Measurements from ENCODE around the gene CDH23. TPM values are rescaled to one million over a fixed set of nuclear protein-coding genes. Genes with fewer than 3 reads are reported as not detected.

The CDH23 gene
- total RNA-seq, 1 experiment from 2014 or later, result 0.02 TPM

GRCh38 chr10:71363936-71364335 lies 32.8 kb upstream of the CDH23 start:
- H3K4me1 Mint-ChIP-seq (ENCODE audit: insufficient read depth, unreplicated experiment), result peaks cover 21% of the 10 kb centered on the region
- no TSS peak for BruUV-seq (replicated peaks)
- TF ChIP-seq CTCF (IDR thresholded peaks at IDR 0.05; ENCODE audit: unreplicated experiment), result no peak
- CTCF ChIA-PET, result interaction anchor here (0.6 to 2.8 kb wide), 15 partner anchors 10 to 333 kb away, joined by 3 to 19 read pairs (median 4); partner anchors contain the start of gene SLC29A3
- intact Hi-C loops (cut with micrococcal nuclease), result loop anchor here (1.0 kb wide), 2 partner anchors 15 to 45 kb away; partner anchors contain the start of gene SLC29A3
- peak overlapping the region; percentile 89 for H3K27ac Mint-ChIP-seq (ENCODE audit: low read depth, unreplicated experiment)
- no peaks in the 10 kb centered on the region for H3K27me3 Mint-ChIP-seq (ENCODE audit: insufficient read depth, unreplicated experiment)
- POLR2A ChIA-PET, result interaction anchor here (0.6 to 5.5 kb wide), 7 partner anchors 9 to 49 kb away, joined by 3 to 34 read pairs (median 15); no protein-coding TSS in a partner anchor
- peak overlapping the region; percentile 43 for H3K4me3 Mint-ChIP-seq (ENCODE audit: unreplicated experiment)
- H3K9me3 Mint-ChIP-seq (ENCODE audit: unreplicated experiment), result no peaks in the 10 kb centered on the region
- DNase-seq (ENCODE audit: unreplicated experiment), result no peak
- peaks cover 8% of the 10 kb centered on the region for H3K36me3 Mint-ChIP-seq (ENCODE audit: insufficient read depth, unreplicated experiment)

- no TSS peak for BruUV-seq (replicated peaks)
- intact Hi-C loops (cut with micrococcal nuclease), result no loop called here
- no peak for TF ChIP-seq CTCF (IDR thresholded peaks at IDR 0.05; ENCODE audit: unreplicated experiment)
- Mint-ChIP-seq H3K27ac (ENCODE audit: low read depth, unreplicated experiment) (peak overlapping the region; percentile 89), H3K4me1 (ENCODE audit: insufficient read depth, unreplicated experiment) (peaks cover 21% of the 10 kb centered on the region), H3K36me3 (ENCODE audit: insufficient read depth, unreplicated experiment) (peaks cover 8% of the 10 kb centered on the region), H3K4me3 (ENCODE audit: unreplicated experiment) (no peak overlapping the region), H3K9me3 (ENCODE audit: unreplicated experiment) (no peaks in the 10 kb centered on the region), H3K27me3 (ENCODE audit: insufficient read depth, unreplicated experiment) (no peaks in the 10 kb centered on the region)
- ChIA-PET CTCF (interaction anchor here (0.5 to 2.8 kb wide), 8 partner anchors 11 to 204 kb away, joined by 3 to 19 read pairs (median 4); partner anchors contain the start of gene SLC29A3), POLR2A (interaction anchor here (1.1 to 5.5 kb wide), 6 partner anchors 12 to 46 kb away, joined by 3 to 34 read pairs (median 15); no protein-coding TSS in a partner anchor)
- no peak for DNase-seq (ENCODE audit: unreplicated experiment)
Observed at GRCh38 chr10:71365366-71365765, 31.4 kb upstream of the CDH23 start.

GRCh38 chr10:71366690-71367089 lies 30.0 kb upstream of the CDH23 start:
- POLR2A ChIA-PET, result interaction anchor here (0.7 to 5.5 kb wide), 3 partner anchors 11 to 658 kb away, joined by 5 to 34 read pairs (median 15); no protein-coding TSS in a partner anchor
- Mint-ChIP-seq H3K36me3 (ENCODE audit: insufficient read depth, unreplicated experiment) (peaks cover 8% of the 10 kb centered on the region), H3K27ac (ENCODE audit: low read depth, unreplicated experiment) (no peak overlapping the region), H3K4me1 (ENCODE audit: insufficient read depth, unreplicated experiment) (peaks cover 21% of the 10 kb centered on the region), H3K9me3 (ENCODE audit: unreplicated experiment) (no peaks in the 10 kb centered on the region), H3K27me3 (ENCODE audit: insufficient read depth, unreplicated experiment) (no peaks in the 10 kb centered on the region), H3K4me3 (ENCODE audit: unreplicated experiment) (no peak overlapping the region)
- DNase-seq (ENCODE audit: unreplicated experiment), result no peak
- intact Hi-C loops (cut with micrococcal nuclease), result no loop called here
- TF ChIP-seq CTCF (IDR thresholded peaks at IDR 0.05; ENCODE audit: unreplicated experiment), result no peak
- BruUV-seq (replicated peaks), result no TSS peak
- CTCF ChIA-PET, result interaction anchor here (0.8 to 2.3 kb wide), 3 partner anchors 11 to 458 kb away, joined by 3 to 9 read pairs (median 4); no protein-coding TSS in a partner anchor

GRCh38 chr10:71367271-71367670 lies 29.4 kb upstream of the CDH23 start:
- no peak for TF ChIP-seq CTCF (IDR thresholded peaks at IDR 0.05; ENCODE audit: unreplicated experiment)
- no peak for DNase-seq (ENCODE audit: unreplicated experiment)
- intact Hi-C loops (cut with micrococcal nuclease), result no loop called here
- ChIA-PET POLR2A (interaction anchor here (0.7 to 5.5 kb wide), 2 partner anchors 10 to 658 kb away, joined by 5 to 34 read pairs; no protein-coding TSS in a partner anchor), CTCF (interaction anchor here (0.8 kb wide), 1 partner anchor 459 kb away, joined by 3 read pairs; no protein-coding TSS in a partner anchor)
- Mint-ChIP-seq H3K27ac (ENCODE audit: low read depth, unreplicated experiment) (no peak overlapping the region), H3K36me3 (ENCODE audit: insufficient read depth, unreplicated experiment) (peaks cover 8% of the 10 kb centered on the region), H3K9me3 (ENCODE audit: unreplicated experiment) (no peaks in the 10 kb centered on the region), H3K4me1 (ENCODE audit: insufficient read depth, unreplicated experiment) (peaks cover 21% of the 10 kb centered on the region), H3K27me3 (ENCODE audit: insufficient read depth, unreplicated experiment) (no peaks in the 10 kb centered on the region), H3K4me3 (ENCODE audit: unreplicated experiment) (no peak overlapping the region)
- no TSS peak for BruUV-seq (replicated peaks)
